HUES6 (cell line): ENCODE measurements around the gene DDR1.
"Not testable (repeated sequence)": the region's sequence is repeated elsewhere in the genome, so short reads cannot be mapped to it uniquely, and the experiment has no call there.

Experiments
- H3K27ac ChIP-seq: 2 replicates; pipeline ENCODE4 v1.7.0; 2013; ENCODE audit warnings: low read depth, mild to moderate bottlenecking, low read length, inconsistent platforms
- H3K27me3 ChIP-seq: 2 replicates; pipeline ENCODE4 v1.6.1; 2013; ENCODE audit warnings: low read length; ENCODE audit not compliant: control insufficient read depth, insufficient read depth
- H3K36me3 ChIP-seq: 2 replicates; pipeline ENCODE4 v1.6.1; 2013; ENCODE audit warnings: low read length; ENCODE audit not compliant: control insufficient read depth, insufficient read depth
- H3K4me1 ChIP-seq: 2 replicates; pipeline ENCODE4 v1.6.1; 2013; ENCODE audit warnings: low read length; ENCODE audit not compliant: control insufficient read depth, insufficient read depth
- H3K4me3 ChIP-seq: 2 replicates; pipeline ENCODE4 v1.5.1; 2013; ENCODE audit warnings: low read depth, low read length
- H3K9ac ChIP-seq: one replicate; pipeline ENCODE4 v1.6.1; 2013; ENCODE audit warnings: mild to moderate bottlenecking, low read length
- H3K9me3 ChIP-seq: 2 replicates; pipeline ENCODE4 v1.6.1; 2013; ENCODE audit warnings: low read depth, low read length; ENCODE audit not compliant: control insufficient read depth, insufficient read depth

Gene DDR1

DNA sequence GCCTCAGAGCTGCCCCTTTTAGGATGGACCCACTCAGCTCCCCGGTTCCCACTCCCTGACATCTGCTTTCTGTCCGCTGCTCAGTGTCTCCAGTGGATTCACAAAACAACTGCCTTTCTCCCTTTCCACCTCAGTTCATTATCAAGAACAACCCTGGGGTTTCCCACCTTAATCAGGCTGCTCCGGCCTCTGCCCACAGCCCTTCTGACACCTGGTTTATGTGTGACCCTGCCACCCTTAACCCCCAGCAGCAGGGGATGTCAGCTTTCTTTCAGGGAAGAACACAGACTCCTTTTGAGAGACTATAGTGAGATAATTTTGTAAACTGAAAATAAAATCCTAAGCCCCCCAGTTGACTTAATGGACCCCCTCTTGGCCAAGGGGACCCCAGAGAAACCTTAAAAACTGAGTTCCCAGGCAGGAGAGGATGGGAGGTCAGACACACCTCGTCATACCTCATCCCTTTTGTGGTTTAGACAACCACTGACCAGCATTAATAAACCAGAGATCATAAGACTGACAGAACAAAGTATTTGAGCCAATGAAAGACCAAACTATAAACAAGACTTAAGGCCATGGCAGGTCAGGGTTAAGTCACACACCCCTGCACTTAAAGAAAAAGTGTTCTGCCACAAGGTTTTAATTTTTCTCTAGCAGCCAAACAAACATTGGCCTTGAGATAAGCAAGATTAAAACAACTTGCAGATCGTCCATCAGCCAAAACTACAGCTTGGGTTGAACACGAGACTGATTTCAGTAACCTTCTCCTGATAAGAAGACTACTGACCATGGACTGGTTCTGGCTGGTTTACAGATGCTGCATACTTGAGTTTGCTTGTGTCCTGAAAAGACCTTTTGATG, 42.4 kb upstream of the DDR1 start:
- H3K36me3 ChIP-seq, result peaks cover 49% of the 10 kb centered on the region

DNA sequence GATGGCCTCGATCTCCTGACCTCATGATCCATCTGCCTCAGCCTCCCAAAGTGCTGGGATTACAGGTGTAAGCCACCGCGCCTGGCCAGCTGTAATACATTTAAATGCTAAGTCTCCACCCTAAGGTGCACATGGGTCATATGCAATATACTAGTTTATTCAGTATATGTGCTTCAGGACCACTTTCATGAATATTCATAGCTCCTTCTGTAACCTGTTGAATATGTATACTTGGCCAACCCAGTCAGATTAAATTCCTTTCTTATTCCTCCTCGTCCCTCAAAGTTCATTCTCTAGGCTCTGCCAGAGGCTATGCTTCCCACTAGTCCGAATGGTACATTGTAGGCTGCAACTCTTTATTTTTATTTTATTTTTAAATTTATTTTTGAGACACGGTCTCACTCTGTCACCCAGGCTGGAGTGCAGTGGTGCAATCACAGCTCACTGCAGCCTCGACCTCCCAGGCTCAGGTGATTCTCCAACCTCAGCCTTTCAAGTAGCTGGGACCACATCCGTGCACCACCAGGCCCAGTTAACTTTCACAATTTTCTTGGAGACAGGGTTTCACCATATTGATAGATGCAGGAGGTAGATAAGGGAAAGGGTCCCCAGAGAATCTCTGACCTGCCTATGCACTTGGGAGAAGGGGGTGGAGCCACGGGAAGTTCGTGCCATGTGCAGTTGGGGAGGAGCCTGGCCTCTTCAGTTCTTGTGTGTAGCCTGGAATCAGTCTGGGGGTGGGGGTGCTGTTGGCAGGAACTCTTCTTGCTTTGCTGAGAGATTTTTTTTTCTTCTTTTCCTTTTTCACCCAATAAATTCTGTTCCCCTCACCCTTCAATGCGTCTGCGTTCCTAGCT, 41.3 kb upstream of the DDR1 start:
- Histone ChIP-seq H3K4me1 (peaks cover 57% of the 10 kb centered on the region), H3K9ac (no peak overlapping the region), H3K27me3 (no peaks in the 10 kb centered on the region), H3K27ac (peak overlapping the region; percentile 41; the same call in 1 of the 2 replicates), H3K4me3 (no peak overlapping the region), H3K9me3 (no peaks in the 10 kb centered on the region), H3K36me3 (peaks cover 46% of the 10 kb centered on the region)

More for the DNA sequence above, 42.4 kb upstream of the DDR1 start:
- Histone ChIP-seq H3K9ac (no peak overlapping the region), H3K4me3 (no peak overlapping the region), H3K4me1 (peaks cover 50% of the 10 kb centered on the region), H3K9me3 (peaks cover 8% of the 10 kb centered on the region; the same call in 1 of the 2 replicates), H3K27ac (no peak overlapping the region), H3K27me3 (no peaks in the 10 kb centered on the region)

DNA sequence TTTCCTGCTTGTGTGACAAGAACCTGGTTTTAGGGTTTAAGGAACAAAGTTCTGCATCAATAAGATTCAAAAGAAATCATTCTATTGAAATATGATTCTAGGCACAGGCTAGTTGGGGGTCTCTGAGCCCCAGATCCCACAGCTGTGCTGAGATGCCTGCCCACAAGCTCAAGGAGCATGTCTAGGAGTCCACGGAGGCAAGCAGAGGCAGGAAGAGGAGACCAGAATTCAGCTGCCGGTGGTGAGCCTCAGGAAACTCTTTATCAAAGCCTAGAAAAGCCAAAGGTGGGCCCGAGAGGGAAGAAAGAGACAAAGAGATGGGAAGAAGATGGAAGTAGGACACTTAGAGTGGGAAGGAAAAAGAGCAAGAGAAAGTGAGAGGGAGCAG, 40.7 kb upstream of the DDR1 start:
- Histone ChIP-seq H3K4me1 (peaks cover 60% of the 10 kb centered on the region), H3K9ac (peak overlapping the region; percentile 37), H3K9me3 (no peaks in the 10 kb centered on the region), H3K4me3 (no peak overlapping the region), H3K27ac (peak overlapping the region; percentile 41; the same call in 1 of the 2 replicates), H3K27me3 (no peaks in the 10 kb centered on the region), H3K36me3 (peaks cover 46% of the 10 kb centered on the region)

- 0 out of 2 replicates have a peak, but pooled peaks cover under 1% of the 10 kb centered on the region for H3K9me3 ChIP-seq
- no peak overlapping the region; the same call in 1 of the 2 replicates for H3K4me3 ChIP-seq
- peak overlapping the region; percentile 37 for H3K9ac ChIP-seq
- peaks cover 41% of the 10 kb centered on the region for H3K36me3 ChIP-seq
- H3K27me3 ChIP-seq, result no peaks in the 10 kb centered on the region
- H3K27ac ChIP-seq, result peak overlapping the region; percentile 41; the same call in 1 of the 2 replicates
- peaks cover 56% of the 10 kb centered on the region for H3K4me1 ChIP-seq
Observed at GRCh38 chr6:30844118-30844535, 40.2 kb upstream of the DDR1 start.

- Histone ChIP-seq H3K36me3 (peaks cover 31% of the 10 kb centered on the region), H3K9me3 (peaks cover 11% of the 10 kb centered on the region), H3K9ac (peak overlapping the region; percentile 47), H3K4me3 (no peak overlapping the region), H3K4me1 (peaks cover 56% of the 10 kb centered on the region), H3K27ac (peak overlapping the region; percentile 78; the same call in 1 of the 2 replicates), H3K27me3 (no peaks in the 10 kb centered on the region)
Observed at GRCh38 chr6:30845183-30845582, 39.1 kb upstream of the DDR1 start.

DNA sequence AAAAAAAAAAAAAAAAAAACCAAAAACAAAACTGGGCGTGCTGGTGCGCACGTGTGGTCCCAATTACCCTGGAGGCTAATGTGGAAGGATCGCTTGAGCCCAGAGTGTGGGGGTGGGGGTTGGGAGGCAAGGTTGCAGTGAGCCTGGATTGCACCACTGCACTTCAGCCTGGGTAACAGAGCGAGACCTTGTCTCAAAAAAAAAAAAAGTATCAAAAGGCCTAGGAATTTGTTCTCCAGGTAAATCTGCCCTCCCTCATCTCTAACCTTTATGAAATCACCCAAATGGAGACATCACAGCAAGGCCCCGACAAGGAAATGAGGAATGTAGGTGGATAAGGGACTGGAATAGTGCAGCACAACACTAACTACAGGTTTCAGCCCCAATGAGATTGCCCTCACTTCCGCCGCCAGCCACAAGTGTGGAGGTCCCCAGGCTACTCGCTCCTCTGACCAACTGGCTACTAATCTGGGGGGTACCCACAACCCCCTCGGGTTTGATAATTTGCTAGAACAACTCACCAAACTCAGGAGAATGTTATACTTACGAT, 36.8 kb upstream of the DDR1 start:
- Histone ChIP-seq H3K27me3 (no peaks in the 10 kb centered on the region), H3K9ac (peak overlapping the region; percentile 71), H3K9me3 (peaks cover 34% of the 10 kb centered on the region), H3K27ac (peak overlapping the region; percentile 82), H3K36me3 (peaks cover 18% of the 10 kb centered on the region), H3K4me3 (peak overlapping the region; percentile 51), H3K4me1 (peaks cover 43% of the 10 kb centered on the region)

GRCh38 chr6:30847971-30848436, 36.3 kb upstream of the DDR1 start:
- Histone ChIP-seq H3K27me3 (no peaks in the 10 kb centered on the region), H3K4me3 (peak overlapping the region; percentile 51), H3K9me3 (peaks cover 36% of the 10 kb centered on the region), H3K4me1 (peaks cover 43% of the 10 kb centered on the region), H3K27ac (peak overlapping the region; percentile 82), H3K9ac (peak overlapping the region; percentile 71), H3K36me3 (peaks cover 15% of the 10 kb centered on the region)

GRCh38 chr6:30849903-30850651, 34.2 kb upstream of the DDR1 start:
- Histone ChIP-seq H3K9me3 (peaks cover 41% of the 10 kb centered on the region), H3K9ac (no peak overlapping the region), H3K27ac (no peak overlapping the region), H3K4me1 (peaks cover 23% of the 10 kb centered on the region), H3K4me3 (no peak overlapping the region), H3K36me3 (peaks cover 9% of the 10 kb centered on the region), H3K27me3 (no peaks in the 10 kb centered on the region)

DNA sequence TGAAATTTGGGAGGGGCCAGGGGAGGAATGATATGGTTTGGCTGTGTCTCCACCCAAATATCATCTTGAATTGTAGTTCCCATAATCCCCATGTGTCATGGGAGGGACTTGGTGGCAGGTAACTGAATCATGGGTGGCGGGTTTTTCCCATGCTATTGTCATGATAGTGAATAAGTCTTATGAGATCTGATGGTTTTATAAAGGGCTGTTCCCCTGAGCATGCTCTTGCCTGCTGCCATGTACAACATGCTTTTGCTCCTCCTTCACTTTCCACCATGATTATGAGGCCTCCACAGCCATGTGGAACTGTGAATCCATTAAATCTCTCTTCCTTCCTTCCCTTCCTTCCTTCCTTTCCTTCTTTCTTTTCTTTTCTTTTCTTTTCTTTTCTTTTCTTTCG, 31.9 kb upstream of the DDR1 start:
- H3K4me1 ChIP-seq, H3K9ac ChIP-seq, H3K27ac ChIP-seq, H3K27me3 ChIP-seq, H3K36me3 ChIP-seq, H3K4me3 ChIP-seq: not testable (repeated sequence)
- H3K9me3 ChIP-seq, result peaks cover 49% of the 10 kb centered on the region
